H1 (cell line): ENCODE measurements around the gene ANKMY2. TPM values are rescaled to one million over a fixed set of nuclear protein-coding genes. Genes with fewer than 3 reads are reported as not detected.

Experiments used
- CTCF ChIA-PET: fragments of 300-600 bp; sonication (Branson Sonifier 250); formaldehyde crosslinking; loops from one replicate; lab custom pipeline; 2021; ENCODE audit not compliant: partially characterized antibody; lab: Charles Lee
- POLR2A ChIA-PET: fragments of 300-600 bp; sonication (Branson Sonifier 250); formaldehyde crosslinking; loops from one replicate; lab custom pipeline; 2021; ENCODE audit warnings: inconsistent platforms; ENCODE audit not compliant: partially characterized antibody; lab: Charles Lee
- DNase-seq, 2 experiments: peaks; one replicate each; pipeline versions ENCODE4 v3.0.0 to v3.0.0-alpha.2; 2010 to 2022; ENCODE audit warnings: low spot score in 2 of 2, low read depth in 1 of 2, mixed read lengths in 1 of 2
- FAIRE-seq: peaks from 2 replicates; lab custom pipeline; 2011; peaks lifted over from hg19 to GRCh38; lab: Jason Lieb, UNC
- H2AFZ ChIP-seq: 2 replicates; pipeline ENCODE4 v1.8.1; 2012; ENCODE audit warnings: low read length, inconsistent platforms
- H2AK5ac ChIP-seq: 2 replicates; pipeline ENCODE4 v1.6.1; 2013; ENCODE audit warnings: low read depth, low read length
- H2BK120ac ChIP-seq: replicated peaks from 2 replicates; pipeline ENCODE3; 2013; ENCODE audit warnings: low read depth, low read length, inconsistent platforms
- H2BK12ac ChIP-seq: 2 replicates; pipeline ENCODE4 v1.6.1; 2013; ENCODE audit warnings: low read depth, low read length
- H2BK15ac ChIP-seq: 2 replicates; pipeline ENCODE4 v1.6.1; 2013; ENCODE audit warnings: low read length
- H2BK20ac ChIP-seq: 2 replicates; pipeline ENCODE4 v1.6.1; 2013; ENCODE audit warnings: low read length
- H2BK5ac ChIP-seq: 2 replicates; pipeline ENCODE4 v1.6.1; 2013; ENCODE audit warnings: low read depth, low read length
- H3K14ac ChIP-seq: 2 replicates; pipeline ENCODE4 v1.6.1; 2013; ENCODE audit warnings: inconsistent platforms; ENCODE audit not compliant: insufficient read length
- H3K18ac ChIP-seq: 2 replicates; pipeline ENCODE4 v1.6.1; 2013; ENCODE audit warnings: low read length; ENCODE audit errors: extremely low read depth
- H3K23ac ChIP-seq: 2 replicates; pipeline ENCODE4 v1.6.1; 2013; ENCODE audit warnings: inconsistent platforms; ENCODE audit not compliant: insufficient read length
- H3K23me2 ChIP-seq: 2 replicates; pipeline ENCODE4 v1.6.1; 2013; ENCODE audit warnings: low read depth, low read length
- H3K27ac ChIP-seq: 2 replicates; pipeline ENCODE4 v1.6.1; 2011; ENCODE audit warnings: low read depth, low read length, inconsistent platforms
- H3K27me3 ChIP-seq, 4 experiments: replicated peaks in 1 of 4; 1 replicate in 1 of 4; 2 replicates in 3 of 4; pipeline versions ENCODE4 v1.6.1 to v1.8.1; 2011 to 2013; ENCODE audit warnings: low read length in 3 of 4, mild to moderate bottlenecking in 3 of 4, inconsistent platforms in 2 of 4, mixed read lengths in 2 of 4, moderate library complexity in 1 of 4; ENCODE audit not compliant: control insufficient read depth in 3 of 4, insufficient read depth in 3 of 4; ENCODE audit errors: extremely low read depth in 1 of 4
- H3K36me3 ChIP-seq, 4 experiments: 2 replicates each; pipeline versions ENCODE4 v1.6.1 to v1.8.1; 2011 to 2013; ENCODE audit warnings: mild to moderate bottlenecking in 4 of 4, low read length in 3 of 4, moderate library complexity in 2 of 4, control low read depth in 1 of 4, inconsistent platforms in 1 of 4; ENCODE audit not compliant: insufficient read depth in 4 of 4, control insufficient read depth in 2 of 4
- H3K4ac ChIP-seq: replicated peaks from 2 replicates; pipeline ENCODE3; 2013; ENCODE audit warnings: low read length, low read depth, mixed read lengths, inconsistent platforms; ENCODE audit not compliant: insufficient read length
- H3K4me1 ChIP-seq, 4 experiments: replicated peaks in 1 of 4; 1 replicate in 1 of 4; 2 replicates in 3 of 4; pipeline versions ENCODE4 v1.6.1 to v1.8.1; 2011 to 2013; ENCODE audit warnings: low read length in 3 of 4, inconsistent platforms in 2 of 4, mixed read lengths in 1 of 4; ENCODE audit not compliant: insufficient read depth in 4 of 4, control insufficient read depth in 3 of 4
- H3K4me2 ChIP-seq, 2 experiments: 2 replicates each; pipeline versions ENCODE4 v1.6.1 to v1.8.1; 2011 to 2013; ENCODE audit warnings: low read depth in 2 of 2, low read length in 2 of 2, control low read depth in 1 of 2, inconsistent platforms in 1 of 2, mild to moderate bottlenecking in 1 of 2; ENCODE audit not compliant: insufficient read depth in 1 of 2
- H3K4me3 ChIP-seq, 4 experiments: fragments of 200-600, 300-600 bp in 1 of 4; sonication (generic), shearing (Covaris generic), sonication (Bioruptor Twin) in 1 of 4; 2 replicates each; pipeline versions ENCODE4 v1.5.1 to v1.8.1; 2011 to 2016; ENCODE audit warnings: low read length in 4 of 4, low read depth in 3 of 4, control low read depth in 2 of 4, inconsistent platforms in 2 of 4, mild to moderate bottlenecking in 2 of 4, mixed read lengths in 1 of 4, moderate library complexity in 1 of 4; ENCODE audit not compliant: insufficient read depth in 2 of 4; ENCODE audit errors: extremely low read depth in 1 of 4
- H3K56ac ChIP-seq: replicated peaks from 2 replicates; pipeline ENCODE3; 2013; ENCODE audit warnings: low read depth, mild to moderate bottlenecking, mixed read lengths, low read length, inconsistent platforms; ENCODE audit not compliant: insufficient read length
- H3K79me1 ChIP-seq: 2 replicates; pipeline ENCODE4 v1.6.1; 2013; ENCODE audit warnings: low read depth, low read length, control low read depth
- H3K79me2 ChIP-seq, 2 experiments: 2 replicates each; pipeline versions ENCODE4 v1.6.1 to v1.8.1; 2012 to 2013; ENCODE audit warnings: low read length in 2 of 2, mild to moderate bottlenecking in 2 of 2, inconsistent platforms in 1 of 2; ENCODE audit not compliant: insufficient read depth in 2 of 2, control insufficient read depth in 1 of 2
- H3K9ac ChIP-seq, 4 experiments: replicated peaks in 1 of 4; 1 replicate in 1 of 4; 2 replicates in 3 of 4; pipeline versions ENCODE4 v1.6.1 to v1.8.1; 2011 to 2013; ENCODE audit warnings: low read depth in 3 of 4, low read length in 3 of 4, control low read depth in 2 of 4, mild to moderate bottlenecking in 2 of 4, moderate library complexity in 2 of 4, inconsistent platforms in 1 of 4; ENCODE audit errors: extremely low read depth in 1 of 4
- H3K9me3 ChIP-seq, 2 experiments: 2 replicates each; pipeline versions ENCODE4 v1.6.1 to v1.8.1; 2012 to 2013; ENCODE audit warnings: mild to moderate bottlenecking in 2 of 2, moderate library complexity in 2 of 2, control low read depth in 1 of 2, inconsistent platforms in 1 of 2, low read depth in 1 of 2, low read length in 1 of 2, mixed read lengths in 1 of 2; ENCODE audit not compliant: insufficient read depth in 2 of 2
- H4K20me1 ChIP-seq, 2 experiments: replicated peaks in 1 of 2; 2 replicates each; pipeline versions ENCODE3 to v1.8.1; 2011 to 2013; ENCODE audit warnings: inconsistent platforms in 2 of 2, low read length in 2 of 2, mild to moderate bottlenecking in 1 of 2; ENCODE audit not compliant: insufficient read depth in 2 of 2, control insufficient read depth in 1 of 2
- H4K5ac ChIP-seq: 2 replicates; pipeline ENCODE4 v1.6.1; 2013; ENCODE audit warnings: low read length, low read depth, mixed read lengths, inconsistent platforms; ENCODE audit not compliant: insufficient read length
- H4K8ac ChIP-seq: 2 replicates; pipeline ENCODE4 v1.8.0; 2013; ENCODE audit warnings: mild to moderate bottlenecking, moderate library complexity, low read length, inconsistent platforms; ENCODE audit not compliant: insufficient read depth; ENCODE audit errors: extremely low read depth
- H4K91ac ChIP-seq: replicated peaks from 2 replicates; pipeline ENCODE3; 2013; ENCODE audit warnings: low read length, mixed read lengths, inconsistent platforms; ENCODE audit not compliant: insufficient read length
- CHD1 ChIP-seq: IDR thresholded peaks from 2 replicates; pipeline ENCODE4 v1.6.1; 2012; ENCODE audit warnings: low read depth, low read length, improper control_type of control experiment
- GABPA ChIP-seq: IDR thresholded peaks from 2 replicates; pipeline ENCODE4 v1.6.1; 2011; ENCODE audit warnings: mild to moderate bottlenecking, low read length, moderate library complexity, borderline replicate concordance; ENCODE audit not compliant: insufficient read depth
- WGBS, 2 experiments: shearing (Covaris generic) in 1 of 2; methylation state at CpG; one replicate each; pipeline versions ENCODE4 v1.1.6 to v1.1.7; 2013 to 2015; ENCODE audit warnings: low lambda C conversion rate in 2 of 2, mixed read lengths in 2 of 2, inconsistent platforms in 1 of 2, low coverage in 1 of 2, missing lambda C conversion rate in 1 of 2; ENCODE audit not compliant: insufficient replicate concordance in 2 of 2, insufficient coverage in 1 of 2, insufficient read length in 1 of 2; ENCODE audit errors: extremely low coverage in 1 of 2, missing lambda C conversion rate in 1 of 2; 5-methylcytosine and 5-hydroxymethylcytosine counted together
- polyA plus RNA-seq, 7 experiments: library from polyadenylated mRNA; depleted of rRNA in 3 of 7; stranded (reverse) in 5 of 7; unstranded in 2 of 7; fragments of >200 nt in 5 of 7; fragments of 200-250 nt in 2 of 7; gene quantifications; 1 replicate in 5 of 7; 2 replicates in 1 of 7; 4 replicates in 1 of 7; pipeline versions ENCODE4 v1.2.1 to v1.2.3, GENCODE V29; 2011 to 2013; ENCODE audit warnings: missing spikeins in 2 of 7, mixed read lengths in 2 of 7
- total RNA-seq: library from RNA; stranded (reverse); fragmentation: NEBNext Ultra II Directional; extraction: Animal tissue kit (Norgen Biotek cat#: 25700); gene quantifications from 2 replicates; pipeline ENCODE4 v1.2.1, GENCODE V29; 2021

Gene ANKMY2
- total and polyA plus RNA-seq, 2 of the 8 experiments (the other 6 are each of a cell fraction or from before 2014, with no cell fraction given), result 5.2 to 9.3 TPM

DNA sequence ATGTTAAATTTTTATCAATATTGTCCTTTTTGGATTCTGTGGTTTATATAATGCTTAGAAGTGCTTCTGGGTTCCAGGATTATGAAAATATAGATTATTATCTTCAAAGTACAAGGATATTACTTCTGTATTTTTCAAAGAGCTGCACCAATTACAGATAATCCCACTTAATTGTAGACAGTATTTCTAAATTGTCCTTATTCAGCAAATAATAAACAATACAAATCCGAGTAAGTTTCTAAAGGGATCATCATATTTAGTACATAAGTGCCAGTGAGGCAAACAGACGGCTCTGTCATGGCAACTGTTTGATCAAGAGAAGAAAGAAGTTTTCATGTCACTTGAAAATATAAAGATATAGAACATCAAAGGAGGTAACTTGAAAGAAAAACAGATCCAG is 19.2 kb downstream of the ANKMY2 start:
- H3K18ac ChIP-seq, result no peak overlapping the region
- CTCF ChIA-PET, result no interaction called here
- no peaks in the 10 kb centered on the region for H3K79me2 ChIP-seq
- H3K23ac ChIP-seq, result no peak overlapping the region
- no peak overlapping the region for H2BK12ac ChIP-seq
- H2BK15ac ChIP-seq, result no peak overlapping the region
- no peak overlapping the region for H3K14ac ChIP-seq
- no peak overlapping the region for H3K56ac ChIP-seq
- no peak overlapping the region for H4K5ac ChIP-seq
- H3K4me1 ChIP-seq, result peaks cover 0 to 4% (median 0%) of the 10 kb centered on the region in 4 experiments; a peak in 2 of 7 replicates
- DNase-seq, result no peak
- H3K27me3 ChIP-seq, result no peaks in the 10 kb centered on the region
- H3K36me3 ChIP-seq, result peaks cover 0 to 3% (median 0%) of the 10 kb centered on the region in 4 experiments; a peak in 2 of 8 replicates
- H2AFZ ChIP-seq, result no peak overlapping the region
- H4K91ac ChIP-seq, result no peak overlapping the region
- no peak overlapping the region for H2BK120ac ChIP-seq
- no peak overlapping the region for H2BK20ac ChIP-seq
- H2BK5ac ChIP-seq, result no peak overlapping the region
- no peak overlapping the region for H2AK5ac ChIP-seq
- H3K4me3 ChIP-seq, result no peak overlapping the region
- POLR2A ChIA-PET, result no interaction called here
- no peak for FAIRE-seq
- no peak overlapping the region for H3K4ac ChIP-seq
- TF ChIP-seq CHD1 (no peak), GABPA (no peak)
- TF ChIP-seq, all 59 proteins: peak for 0
- Histone ChIP-seq H3K79me1 (no peaks in the 10 kb centered on the region), H3K9ac (no peak overlapping the region), H4K8ac (no peak overlapping the region), H3K9me3 (no peaks in the 10 kb centered on the region), H3K23me2 (no peaks in the 10 kb centered on the region), H3K27ac (no peak overlapping the region), H3K4me2 (no peak overlapping the region), H4K20me1 (no peaks in the 10 kb centered on the region)
- 94% methylated on average over 2 of the region's 2 CpGs; no CpG with 5 or more reads in 1 of the 2 experiments for WGBS, 2 experiments
